Stimulated activated CD8-positive, alpha-beta memory T cell treated with anti-CD3 and anti-CD28 coated beads, Interleukin-7, amount 100 ng/mL, for 1 hour (primary cell): Measurements from ENCODE around the gene ZFYVE26.
"Not testable (repeated sequence)": the region's sequence is repeated elsewhere in the genome, so short reads cannot be mapped to it uniquely, and the experiment has no call there.

ENCODE experiments used
- DNase-seq, 2 donors: peaks; one replicate each; pipeline ENCODE4 v3.0.0-alpha.2; 2020; ENCODE audit warnings: low read depth in 2 of 2

ZFYVE26 gene

GRCh38 chr14:67705211-67705610 is 111.2 kb downstream of the ZFYVE26 start:
- DNase-seq = no peak

GRCh38 chr14:67704484-67705089 is 111.8 kb downstream of the ZFYVE26 start:
- DNase-seq = no peak

DNA sequence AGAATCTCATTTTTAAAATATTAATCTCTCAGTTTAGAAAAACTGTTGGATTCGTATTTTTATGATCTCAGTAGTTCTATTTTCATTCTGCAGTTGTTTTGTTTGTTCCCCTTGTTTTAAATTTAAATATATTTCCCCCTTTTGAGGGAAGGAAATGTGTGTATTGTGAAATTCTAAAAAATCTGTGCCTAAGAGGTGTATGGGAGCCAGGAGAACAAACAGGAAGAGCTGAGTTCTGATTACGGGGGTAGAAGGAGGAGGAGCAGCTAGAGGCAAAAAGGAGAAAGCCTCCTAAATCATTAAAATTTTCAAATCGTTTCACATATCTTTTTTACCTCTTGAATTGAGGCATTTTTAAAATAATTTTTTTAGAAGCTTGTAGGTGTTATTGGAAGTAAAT is 112.4 kb downstream of the ZFYVE26 start:
- DNase-seq = no peak

DNA sequence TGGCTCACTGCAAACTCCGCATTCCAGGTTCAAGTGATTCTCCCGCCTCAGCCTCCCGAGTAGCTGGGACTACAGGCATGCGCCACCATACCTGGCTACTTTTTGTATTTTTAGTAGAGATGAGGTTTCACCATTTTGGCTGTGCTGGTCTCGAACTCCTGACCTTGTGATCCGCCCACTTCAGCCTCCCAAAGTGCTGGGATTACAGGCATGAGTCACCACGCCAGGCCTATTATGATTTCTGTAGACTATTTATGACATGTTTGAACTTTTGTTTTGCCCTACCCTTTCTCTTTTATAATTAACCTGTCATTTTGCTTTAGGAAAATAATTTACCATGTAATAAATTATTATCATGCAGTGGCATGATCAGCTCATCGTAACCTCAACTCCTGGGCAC is 114.9 kb downstream of the ZFYVE26 start, which contains the start of gene RDH12:
Gene RDH12 (plus strand): TSS at position 395 of the 400 bp plus-strand sequence. CDS start 20,757 bp downstream, outside the sequence.
- not testable (repeated sequence) for DNase-seq

GRCh38 chr14:67698179-67698578 is 118.2 kb downstream of the ZFYVE26 start:
- no peak for DNase-seq

DNA sequence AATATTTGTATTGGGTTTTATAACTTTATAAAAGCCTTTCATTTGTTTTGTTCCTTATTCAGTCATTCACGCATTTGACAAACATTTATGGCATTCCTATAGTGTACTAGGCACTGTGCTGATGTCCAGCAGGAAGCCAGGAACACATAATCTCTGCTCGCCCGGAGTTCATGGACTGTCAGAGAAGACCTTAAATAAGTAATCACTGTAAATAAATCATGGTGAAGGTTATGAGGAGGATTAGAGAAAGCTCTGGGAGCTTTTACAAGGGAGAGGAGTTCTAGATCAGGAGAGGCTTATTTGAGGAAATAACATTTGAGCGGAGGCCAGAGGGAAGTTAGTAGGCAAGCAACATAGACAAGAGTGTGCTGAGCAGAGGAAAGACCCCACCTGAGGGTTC is 119.4 kb downstream of the ZFYVE26 start:
- no peak for DNase-seq
